Activated T-helper 1 cell treated with anti-CD3 and anti-CD28 coated beads, Interleukin-12 subunit alpha, Interleukin-12 subunit beta, Interleukin-2, Interleukin-4 antibody, amounts not matched to agents 30 ng/mL and 10 ng/mL and 1 ng/mL, durations not matched to agents 14 hours and 24 hours and 36 hours (primary cell): Measurements from ENCODE around the gene CCL7. TPM values are rescaled to one million over a fixed set of nuclear protein-coding genes. Genes with fewer than 3 reads are reported as not detected.
A peak's percentile ranks its signal among the peaks of the same experiment; 100 is the strongest.

Experiments
- DNase-seq: peaks from one replicate; pipeline ENCODE4 v3.0.0; 2021; ENCODE audit warnings: low spot score
- H3K27ac Mint-ChIP-seq: one replicate; pipeline ENCODE4 v1.8.0; 2021; ENCODE audit warnings: mild to moderate bottlenecking, mixed read lengths
- H3K27me3 Mint-ChIP-seq: one replicate; pipeline ENCODE4 v1.8.0; 2022; ENCODE audit warnings: mild to moderate bottlenecking, moderate library complexity, mixed read lengths; ENCODE audit not compliant: insufficient read depth
- H3K36me3 Mint-ChIP-seq: one replicate; pipeline ENCODE4 v1.8.0; 2021; ENCODE audit warnings: low read depth, mixed read lengths
- H3K4me1 Mint-ChIP-seq: one replicate; pipeline ENCODE4 v1.8.0; 2021; ENCODE audit warnings: low read depth, mixed read lengths
- H3K4me3 Mint-ChIP-seq: one replicate; pipeline ENCODE4 v1.8.0; 2021; ENCODE audit warnings: mild to moderate bottlenecking, moderate library complexity, mixed read lengths
- H3K9me3 Mint-ChIP-seq: one replicate; pipeline ENCODE4 v1.8.0; 2021; ENCODE audit warnings: mixed read lengths
- intact Hi-C: fragments of 100-400 bp; cut with micrococcal nuclease; formaldehyde crosslinking; loops from one replicate; pipeline ENCODE4 v1.15.1; 2024
- total RNA-seq: library from RNA; stranded (reverse); gene quantifications from 2 replicates; pipeline ENCODE4 v1.2.3, GENCODE V29; 2022

The CCL7 gene
- total RNA-seq, 1 donor from 2014 or later = not detected

GRCh38 chr17:34305061-34305460 is 35.0 kb downstream of the CCL7 start:
- no peak overlapping the region for H3K4me3 Mint-ChIP-seq
- peaks cover under 1% of the 10 kb centered on the region for H3K9me3 Mint-ChIP-seq
- no peaks in the 10 kb centered on the region for H3K36me3 Mint-ChIP-seq
- H3K27ac Mint-ChIP-seq = no peak overlapping the region
- peaks cover 71% of the 10 kb centered on the region for H3K4me1 Mint-ChIP-seq
- no peaks in the 10 kb centered on the region for H3K27me3 Mint-ChIP-seq
- intact Hi-C loops = loop anchor here (5.0 kb wide), 2 partner anchors 43 to 57 kb away; partner anchors contain the start of gene CCL1
- no peak for DNase-seq

GRCh38 chr17:34305606-34306005 is 35.6 kb downstream of the CCL7 start:
- no peak for DNase-seq
- H3K36me3 Mint-ChIP-seq = no peaks in the 10 kb centered on the region
- H3K9me3 Mint-ChIP-seq = no peaks in the 10 kb centered on the region
- intact Hi-C loops = loop anchor here (5.0 kb wide), 2 partner anchors 43 to 57 kb away; partner anchors contain the start of gene CCL1
- H3K27me3 Mint-ChIP-seq = peaks cover 2% of the 10 kb centered on the region
- H3K4me1 Mint-ChIP-seq = peaks cover 66% of the 10 kb centered on the region
- no peak overlapping the region for H3K27ac Mint-ChIP-seq
- H3K4me3 Mint-ChIP-seq = no peak overlapping the region

GRCh38 chr17:34306466-34306865 is 36.4 kb downstream of the CCL7 start:
- no peak overlapping the region for H3K4me3 Mint-ChIP-seq
- intact Hi-C loops = loop anchor here (5.0 kb wide), 2 partner anchors 44 to 56 kb away; partner anchors contain the start of gene CCL1
- no peaks in the 10 kb centered on the region for H3K9me3 Mint-ChIP-seq
- no peaks in the 10 kb centered on the region for H3K36me3 Mint-ChIP-seq
- H3K27me3 Mint-ChIP-seq = peaks cover 7% of the 10 kb centered on the region
- H3K27ac Mint-ChIP-seq = no peak overlapping the region
- H3K4me1 Mint-ChIP-seq = peaks cover 57% of the 10 kb centered on the region
- no peak for DNase-seq

- intact Hi-C loops = loop anchor here (1.0 to 5.0 kb wide), 3 partner anchors 45 to 106 kb away; partner anchors contain the start of gene CCL1
- no peaks in the 10 kb centered on the region for H3K36me3 Mint-ChIP-seq
- H3K4me1 Mint-ChIP-seq = peaks cover 51% of the 10 kb centered on the region
- no peaks in the 10 kb centered on the region for H3K9me3 Mint-ChIP-seq
- peak overlapping the region; percentile 37 for H3K4me3 Mint-ChIP-seq
- H3K27me3 Mint-ChIP-seq = peaks cover 7% of the 10 kb centered on the region
- DNase-seq = peak; percentile 6
- no peak overlapping the region for H3K27ac Mint-ChIP-seq
These were observed 37.1 kb downstream of the CCL7 start for GRCh38 chr17:34307110-34307509.

- Mint-ChIP-seq H3K4me1 (peaks cover 43% of the 10 kb centered on the region), H3K36me3 (no peaks in the 10 kb centered on the region), H3K4me3 (no peak overlapping the region), H3K9me3 (no peaks in the 10 kb centered on the region), H3K27ac (no peak overlapping the region), H3K27me3 (peaks cover 15% of the 10 kb centered on the region)
- no peak for DNase-seq
- intact Hi-C loops = loop anchor here (5.0 kb wide), 2 partner anchors 46 to 54 kb away; partner anchors contain the start of gene CCL1
These were observed 38.4 kb downstream of the CCL7 start for GRCh38 chr17:34308371-34308770.

- Mint-ChIP-seq H3K9me3 (no peaks in the 10 kb centered on the region), H3K4me1 (peaks cover 40% of the 10 kb centered on the region), H3K4me3 (no peak overlapping the region), H3K27ac (no peak overlapping the region), H3K36me3 (no peaks in the 10 kb centered on the region), H3K27me3 (peaks cover 36% of the 10 kb centered on the region)
- DNase-seq = no peak
- intact Hi-C loops = no loop called here
These were observed 41.3 kb downstream of the CCL7 start for GRCh38 chr17:34311291-34311690.

GRCh38 chr17:34312080-34312479 is 42.1 kb downstream of the CCL7 start:
- Mint-ChIP-seq H3K4me3 (no peak overlapping the region), H3K9me3 (no peaks in the 10 kb centered on the region), H3K4me1 (peaks cover 34% of the 10 kb centered on the region), H3K36me3 (peaks cover 1% of the 10 kb centered on the region), H3K27ac (no peak overlapping the region), H3K27me3 (peaks cover 40% of the 10 kb centered on the region)
- intact Hi-C loops = no loop called here
- no peak for DNase-seq

- peaks cover 1% of the 10 kb centered on the region for H3K36me3 Mint-ChIP-seq
- no peaks in the 10 kb centered on the region for H3K9me3 Mint-ChIP-seq
- intact Hi-C loops = no loop called here
- peaks cover 23% of the 10 kb centered on the region for H3K4me1 Mint-ChIP-seq
- no peak for DNase-seq
- H3K27ac Mint-ChIP-seq = no peak overlapping the region
- H3K27me3 Mint-ChIP-seq = peaks cover 41% of the 10 kb centered on the region
- H3K4me3 Mint-ChIP-seq = no peak overlapping the region
These were observed 43.1 kb downstream of the CCL7 start for GRCh38 chr17:34313164-34313563.

GRCh38 chr17:34314279-34314678 is 44.3 kb downstream of the CCL7 start:
- peaks cover 43% of the 10 kb centered on the region for H3K27me3 Mint-ChIP-seq
- no peaks in the 10 kb centered on the region for H3K9me3 Mint-ChIP-seq
- peaks cover 12% of the 10 kb centered on the region for H3K4me1 Mint-ChIP-seq
- DNase-seq = no peak
- intact Hi-C loops = no loop called here
- H3K36me3 Mint-ChIP-seq = peaks cover 1% of the 10 kb centered on the region
- H3K4me3 Mint-ChIP-seq = no peak overlapping the region
- no peak overlapping the region for H3K27ac Mint-ChIP-seq

GRCh38 chr17:34318474-34318873 is 48.5 kb downstream of the CCL7 start:
- intact Hi-C loops = no loop called here
- Mint-ChIP-seq H3K27ac (no peak overlapping the region), H3K4me3 (no peak overlapping the region), H3K4me1 (peaks cover 8% of the 10 kb centered on the region), H3K36me3 (peaks cover 1% of the 10 kb centered on the region), H3K27me3 (peaks cover 35% of the 10 kb centered on the region), H3K9me3 (no peaks in the 10 kb centered on the region)
- DNase-seq = no peak

GRCh38 chr17:34319039-34319483 is 49.0 kb downstream of the CCL7 start, which contains the start of gene CCL8:
Gene CCL8 (plus strand): TSS chr17:34319435. CDS start chr17:34319502, 67 bp downstream.
- peaks cover 7% of the 10 kb centered on the region for H3K4me1 Mint-ChIP-seq
- H3K4me3 Mint-ChIP-seq = no peak within 1 kb of the TSS
- DNase-seq = no peak
- intact Hi-C loops = no loop called here
- H3K9me3 Mint-ChIP-seq = no peaks in the 10 kb centered on the region
- H3K36me3 Mint-ChIP-seq = peaks cover 1% of the 10 kb centered on the region
- peaks cover 34% of the 10 kb centered on the region for H3K27me3 Mint-ChIP-seq
- no peak within 1 kb of the TSS for H3K27ac Mint-ChIP-seq
